B cell (primary cell): ENCODE measurements around the gene TOM1L2. TPM values are rescaled to one million over a fixed set of nuclear protein-coding genes. Genes with fewer than 3 reads are reported as not detected.

Experiments
- ATAC-seq: fragments of 200-7000 bp; cut with Tn5 transposase; one replicate; pipeline ENCODE4 v1.10.0; 2021; ENCODE audit warnings: low read depth, mild to moderate bottlenecking, moderate number of reproducible peaks, moderate library complexity
- CTCF ChIA-PET: fragments of 350-600 bp; sonication (Branson Sonifier 250); formaldehyde crosslinking; loops from one replicate; lab custom pipeline; 2021; ENCODE audit warnings: antibody characterized with exemption, inconsistent platforms; lab: Charles Lee
- POLR2A ChIA-PET: fragments of 350-600 bp; sonication (Branson Sonifier 250); formaldehyde crosslinking; loops from one replicate; lab custom pipeline; 2021; ENCODE audit warnings: antibody characterized with exemption; lab: Charles Lee
- DNase-seq: peaks from one replicate; pipeline ENCODE4 v3.0.0; 2013
- H2AFZ ChIP-seq: 2 replicates; pipeline ENCODE4 v1.6.1; 2012; ENCODE audit warnings: mild to moderate bottlenecking, low read depth, low read length; ENCODE audit not compliant: insufficient read depth, poor library complexity, severe bottlenecking
- H3K27ac ChIP-seq, 2 donors: 1 replicate in 1 of 2; 2 replicates in 1 of 2; pipeline ENCODE4 v1.5.1; 2012 to 2013; ENCODE audit warnings: low read length in 2 of 2, mild to moderate bottlenecking in 2 of 2, moderate library complexity in 1 of 2
- H3K27me3 ChIP-seq, 4 experiments: fragments of 200-600 bp in 1 of 4; sonication (generic) in 1 of 4; replicated peaks in 1 of 4; 1 replicate in 2 of 4; 2 replicates in 2 of 4; pipeline versions ENCODE4 v1.6.1 to v1.7.0; 2013 to 2016; ENCODE audit warnings: low read length in 3 of 4, mild to moderate bottlenecking in 2 of 4, mixed read lengths in 1 of 4, moderate library complexity in 1 of 4; ENCODE audit not compliant: insufficient read depth in 4 of 4, control insufficient read depth in 3 of 4; ENCODE audit errors: control extremely low read depth in 1 of 4
- H3K36me3 ChIP-seq, 2 experiments: replicated peaks in 1 of 2; 1 replicate in 1 of 2; 2 replicates in 1 of 2; pipeline versions ENCODE4 v1.6.1 to v1.7.1; 2013; ENCODE audit warnings: low read length in 1 of 2; ENCODE audit not compliant: insufficient read depth in 2 of 2, control insufficient read depth in 1 of 2; ENCODE audit errors: control extremely low read depth in 1 of 2, extremely low read depth in 1 of 2
- H3K4me1 ChIP-seq, 2 donors: fragments of 200-600 bp in 1 of 2; sonication (generic) in 1 of 2; 1 replicate in 1 of 2; 2 replicates in 1 of 2; pipeline versions ENCODE4 v1.5.1 to v1.6.1; 2013 to 2017; ENCODE audit warnings: low read length in 2 of 2; ENCODE audit not compliant: control insufficient read depth in 2 of 2, insufficient read depth in 2 of 2
- H3K4me2 ChIP-seq: replicated peaks from 2 replicates; pipeline ENCODE3; 2012; ENCODE audit warnings: mild to moderate bottlenecking, low read depth, low read length; ENCODE audit not compliant: poor library complexity, severe bottlenecking
- H3K4me3 ChIP-seq, 5 experiments: fragments of 200-600 bp in 1 of 5; sonication (generic) in 1 of 5; 1 replicate in 3 of 5; 2 replicates in 2 of 5; pipeline versions ENCODE4 v1.5.1 to v1.7.0; 2011 to 2016; ENCODE audit warnings: low read length in 4 of 5, mild to moderate bottlenecking in 4 of 5, low read depth in 2 of 5, control low read depth in 1 of 5, moderate library complexity in 1 of 5; ENCODE audit not compliant: insufficient read depth in 1 of 5; ENCODE audit errors: control extremely low read depth in 1 of 5, extremely low read depth in 1 of 5
- H3K79me2 ChIP-seq: fragments of 200-600 bp; sonication (generic); one replicate; pipeline ENCODE4 v1.6.0; 2016; ENCODE audit warnings: low read length; ENCODE audit not compliant: control insufficient read depth, insufficient read depth
- H3K9ac ChIP-seq: fragments of 200-600 bp; sonication (generic); 2 replicates; pipeline ENCODE4 v1.6.1; 2017; ENCODE audit warnings: mild to moderate bottlenecking, low read length, moderate library complexity
- H3K9me3 ChIP-seq, 3 donors: one replicate each; pipeline versions ENCODE4 v1.6.1 to v1.7.1; 2013; ENCODE audit warnings: low read length in 2 of 3; ENCODE audit not compliant: control insufficient read depth in 2 of 3, insufficient read depth in 1 of 3; ENCODE audit errors: control extremely low read depth in 1 of 3
- H4K20me1 ChIP-seq: 2 replicates; pipeline ENCODE4 v1.6.0; 2012; ENCODE audit warnings: mild to moderate bottlenecking, low read length; ENCODE audit not compliant: insufficient read depth, control insufficient read depth, poor library complexity, severe bottlenecking
- H3K27ac Mint-ChIP-seq: one replicate; pipeline ENCODE4 v1.8.0; 2021; ENCODE audit warnings: mixed read lengths
- H3K27me3 Mint-ChIP-seq: one replicate; pipeline ENCODE4 v1.8.0; 2021; ENCODE audit warnings: mixed read lengths
- H3K4me1 Mint-ChIP-seq: one replicate; pipeline ENCODE4 v1.8.0; 2021; ENCODE audit warnings: mixed read lengths
- H3K4me3 Mint-ChIP-seq: one replicate; pipeline ENCODE4 v1.8.0; 2021; ENCODE audit warnings: mixed read lengths
- H3K9me3 Mint-ChIP-seq: one replicate; pipeline ENCODE4 v1.8.0; 2022; ENCODE audit warnings: mixed read lengths; ENCODE audit not compliant: insufficient read depth
- EZH2 ChIP-seq: IDR thresholded peaks from 2 replicates; pipeline ENCODE4 v1.6.1; 2012; ENCODE audit warnings: borderline replicate concordance, low read depth, mild to moderate bottlenecking, moderate library complexity, low read length; ENCODE audit not compliant: insufficient read depth, poor library complexity, severe bottlenecking
- WGBS: methylation state at CpG from one replicate; pipeline ENCODE4 v1.1.5; 2013; ENCODE audit warnings: missing lambda C conversion rate; ENCODE audit not compliant: insufficient coverage; 5-methylcytosine and 5-hydroxymethylcytosine counted together
- intact Hi-C: fragments of 100-400 bp; cut with micrococcal nuclease; formaldehyde crosslinking; loops from one replicate; pipeline ENCODE4 v1.10.0; 2022
- polyA plus RNA-seq: library from polyadenylated mRNA; depleted of rRNA; stranded (reverse); fragments of >200 nt; gene quantifications from 2 replicates; pipeline ENCODE4 v1.2.3, GENCODE V29; 2012
- total RNA-seq, 2 donors: library from RNA; stranded (reverse); fragments of 120-200 nt in 1 of 2; gene quantifications; 1 replicate in 1 of 2; 2 replicates in 1 of 2; pipeline versions ENCODE4 v1.2.3 to v1.2.4, GENCODE V29; 2013 to 2022
- TF ChIP-seq, protein P1 (sequence below): fragments of 200-600 bp; IDR thresholded peaks from one replicate; pipeline ENCODE4 v1.8.0; 2022; ENCODE audit warnings: antibody characterized with exemption, mild to moderate bottlenecking

TOM1L2 gene
- total and polyA plus RNA-seq, 2 donors (not counting 1 experiment from before 2014, with no cell fraction given), result 25.1 to 29.7 TPM

DNA sequence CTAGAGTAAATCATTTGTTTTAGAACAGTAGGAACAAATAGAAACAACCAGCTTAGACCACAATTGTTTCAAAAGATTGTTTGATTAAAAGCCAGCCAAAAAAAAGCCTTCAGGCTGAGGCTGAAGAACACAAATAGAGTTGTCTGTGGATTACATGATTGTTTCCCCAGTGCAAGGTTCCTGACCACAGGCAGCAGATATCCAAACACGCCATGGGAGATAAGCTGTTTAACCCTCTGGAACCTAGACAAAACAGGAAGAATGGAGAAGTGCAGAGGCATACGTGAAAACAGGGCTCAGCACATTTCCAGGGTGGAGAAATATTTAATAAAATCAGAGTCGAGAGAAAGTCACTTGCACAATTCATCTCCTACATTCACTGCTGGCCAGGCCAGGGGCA, 45.8 kb upstream of the TOM1L2 start:
- Mint-ChIP-seq H3K27me3 (no peaks in the 10 kb centered on the region), H3K4me1 (no peaks in the 10 kb centered on the region), H3K9me3 (no peaks in the 10 kb centered on the region), H3K4me3 (no peak overlapping the region), H3K27ac (no peak overlapping the region)
- Histone ChIP-seq H3K27ac (no peak overlapping the region), H3K9ac (no peak overlapping the region), H3K4me1 (no peaks in the 10 kb centered on the region), H3K4me2 (no peak overlapping the region), H3K27me3 (no peaks in the 10 kb centered on the region), H4K20me1 (no peaks in the 10 kb centered on the region), H3K36me3 (peaks cover 5 to 61% of the 10 kb centered on the region in 2 experiments), H3K9me3 (no peaks in the 10 kb centered on the region), H2AFZ (no peak overlapping the region), H3K79me2 (peaks cover 4% of the 10 kb centered on the region), H3K4me3 (no peak overlapping the region)
- ATAC-seq (no peak), DNase-seq (no peak)
- POLR2A ChIA-PET, result no interaction called here
- CTCF ChIA-PET, result no interaction called here
- no peak for TF ChIP-seq EZH2
- TF ChIP-seq, protein P1, sequence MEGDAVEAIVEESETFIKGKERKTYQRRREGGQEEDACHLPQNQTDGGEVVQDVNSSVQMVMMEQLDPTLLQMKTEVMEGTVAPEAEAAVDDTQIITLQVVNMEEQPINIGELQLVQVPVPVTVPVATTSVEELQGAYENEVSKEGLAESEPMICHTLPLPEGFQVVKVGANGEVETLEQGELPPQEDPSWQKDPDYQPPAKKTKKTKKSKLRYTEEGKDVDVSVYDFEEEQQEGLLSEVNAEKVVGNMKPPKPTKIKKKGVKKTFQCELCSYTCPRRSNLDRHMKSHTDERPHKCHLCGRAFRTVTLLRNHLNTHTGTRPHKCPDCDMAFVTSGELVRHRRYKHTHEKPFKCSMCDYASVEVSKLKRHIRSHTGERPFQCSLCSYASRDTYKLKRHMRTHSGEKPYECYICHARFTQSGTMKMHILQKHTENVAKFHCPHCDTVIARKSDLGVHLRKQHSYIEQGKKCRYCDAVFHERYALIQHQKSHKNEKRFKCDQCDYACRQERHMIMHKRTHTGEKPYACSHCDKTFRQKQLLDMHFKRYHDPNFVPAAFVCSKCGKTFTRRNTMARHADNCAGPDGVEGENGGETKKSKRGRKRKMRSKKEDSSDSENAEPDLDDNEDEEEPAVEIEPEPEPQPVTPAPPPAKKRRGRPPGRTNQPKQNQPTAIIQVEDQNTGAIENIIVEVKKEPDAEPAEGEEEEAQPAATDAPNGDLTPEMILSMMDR, result no peak
- WGBS, result 100% methylated on average over 1 of the region's 3 CpGs
- intact Hi-C loops, result no loop called here

DNA sequence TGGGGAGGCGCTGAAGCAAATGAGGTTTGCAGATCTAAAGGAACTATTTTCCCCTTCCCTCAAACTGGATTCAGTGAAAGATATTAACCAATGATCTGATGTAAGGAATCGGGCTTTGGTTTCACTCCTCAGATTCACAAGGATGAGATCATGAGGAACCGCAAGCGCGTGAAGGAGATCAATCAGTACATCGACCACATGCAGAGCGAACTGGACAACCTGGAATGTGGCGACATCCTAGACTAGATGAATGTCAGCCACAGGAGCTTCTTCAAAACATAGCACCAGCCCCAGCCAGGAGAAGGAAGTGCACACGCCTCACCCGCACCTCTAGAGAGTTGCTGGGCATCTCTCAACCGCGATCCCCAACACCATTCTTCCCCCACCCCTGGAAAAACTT, 44.2 kb upstream of the TOM1L2 start:
- H3K27ac ChIP-seq, result no peak overlapping the region
- H3K4me3 Mint-ChIP-seq, result no peak overlapping the region
- H3K9ac ChIP-seq, result no peak overlapping the region
- H3K36me3 ChIP-seq, result peaks cover 5 to 57% of the 10 kb centered on the region in 2 experiments
- no peaks in the 10 kb centered on the region for H3K4me1 ChIP-seq
- H3K27ac Mint-ChIP-seq, result no peak overlapping the region
- no peak overlapping the region for H3K4me3 ChIP-seq
- WGBS, result 98% methylated on average over 7 of the region's 12 CpGs
- H3K27me3 ChIP-seq, result no peaks in the 10 kb centered on the region
- H3K9me3 ChIP-seq, result no peaks in the 10 kb centered on the region
- intact Hi-C loops, result no loop called here
- H3K4me2 ChIP-seq, result no peak overlapping the region
- ATAC-seq (no peak), DNase-seq (no peak)
- H4K20me1 ChIP-seq, result no peaks in the 10 kb centered on the region
- CTCF ChIA-PET, result no interaction called here
- TF ChIP-seq, protein P1, result no peak
- no peak for TF ChIP-seq EZH2
- no peaks in the 10 kb centered on the region for H3K9me3 Mint-ChIP-seq
- H2AFZ ChIP-seq, result no peak overlapping the region
- no peaks in the 10 kb centered on the region for H3K4me1 Mint-ChIP-seq
- H3K27me3 Mint-ChIP-seq, result no peaks in the 10 kb centered on the region
- POLR2A ChIA-PET, result no interaction called here
- H3K79me2 ChIP-seq, result peaks cover 4% of the 10 kb centered on the region
